Measurements from ENCODE around the gene SYNE2. TPM values are rescaled to one million over a fixed set of nuclear protein-coding genes. Genes with fewer than 3 reads are reported as not detected.
A peak's percentile ranks its signal among the peaks of the same experiment; 100 is the strongest.

Gene SYNE2
- total RNA-seq, 1 donor, result 25.8 TPM

- TF ChIP-seq CTCF (IDR thresholded peaks at IDR 0.05; ENCODE audit: insufficient read depth, low read length), result no peak
- H3K4me3 ChIP-seq (ENCODE audit: low read depth, low read length), result peak overlapping the region; percentile 56
- DNase-seq (ENCODE audit: low read depth), result peak; percentile 22
Observed at GRCh38 chr14:63852271-63852816, 460 bp upstream of the SYNE2 start.

GRCh38 chr14:63853831-63854293 is 1.1 kb downstream of the SYNE2 start:
- TF ChIP-seq CTCF (IDR thresholded peaks at IDR 0.05; ENCODE audit: insufficient read depth, low read length), result no peak
- peak overlapping the region; percentile 71 for H3K4me3 ChIP-seq (ENCODE audit: low read depth, low read length)
- peak; percentile 56 for DNase-seq (ENCODE audit: low read depth)

- TF ChIP-seq CTCF (IDR thresholded peaks at IDR 0.05; ENCODE audit: insufficient read depth, low read length), result no peak
- H3K4me3 ChIP-seq (ENCODE audit: low read depth, low read length), result peak overlapping the region; percentile 71
- DNase-seq (ENCODE audit: low read depth), result no peak
Observed at GRCh38 chr14:63854330-63854729, 1.5 kb downstream of the SYNE2 start.

- H3K4me3 ChIP-seq (ENCODE audit: low read depth, low read length), result no peak overlapping the region
- no peak for TF ChIP-seq CTCF (IDR thresholded peaks at IDR 0.05; ENCODE audit: insufficient read depth, low read length)
- no peak for DNase-seq (ENCODE audit: low read depth)
Observed at GRCh38 chr14:63855281-63855680, 2.5 kb downstream of the SYNE2 start.

- DNase-seq (ENCODE audit: low read depth), result no peak
- H3K4me3 ChIP-seq (ENCODE audit: low read depth, low read length), result no peak overlapping the region
- TF ChIP-seq CTCF (IDR thresholded peaks at IDR 0.05; ENCODE audit: insufficient read depth, low read length), result no peak
Observed at GRCh38 chr14:63857466-63858030, 4.7 kb downstream of the SYNE2 start.

- DNase-seq (ENCODE audit: low read depth), result no peak
- no peak for TF ChIP-seq CTCF (IDR thresholded peaks at IDR 0.05; ENCODE audit: insufficient read depth, low read length)
- no peak overlapping the region for H3K4me3 ChIP-seq (ENCODE audit: low read depth, low read length)
Observed at GRCh38 chr14:63860146-63860545, 7.3 kb downstream of the SYNE2 start.

- H3K4me3 ChIP-seq (ENCODE audit: low read depth, low read length), result no peak overlapping the region
- no peak for TF ChIP-seq CTCF (IDR thresholded peaks at IDR 0.05; ENCODE audit: insufficient read depth, low read length)
- no peak for DNase-seq (ENCODE audit: low read depth)
Observed at GRCh38 chr14:63862163-63862562, 9.4 kb downstream of the SYNE2 start.
